IMR-90 (cell line): ENCODE measurements around the gene CLEC2A.

Experiments used
- BHLHE40 ChIP-seq: fragments of 150-350 bp; IDR thresholded peaks from 2 replicates; pipeline ENCODE4 v1.6.1; 2016; ENCODE audit warnings: mild to moderate bottlenecking, low read depth, low read length
- CEBPB ChIP-seq: IDR thresholded peaks from 2 replicates; pipeline ENCODE4 v1.6.1; 2012; ENCODE audit warnings: low read depth, low read length, improper control_type of control experiment
- CTCF ChIP-seq: conservative IDR thresholded peaks from 2 replicates; pipeline ENCODE4 v1.5.1; 2012; ENCODE audit warnings: mild to moderate bottlenecking, low read depth, low read length, improper control_type of control experiment
- FOS ChIP-seq: fragments of 150-350 bp; IDR thresholded peaks from 2 replicates; pipeline ENCODE4 v1.6.1; 2016; ENCODE audit warnings: low read depth, low read length
- MAFK ChIP-seq: IDR thresholded peaks from 2 replicates; pipeline ENCODE4 v1.6.1; 2012; ENCODE audit warnings: low read depth, low read length, improper control_type of control experiment
- MAZ ChIP-seq: IDR thresholded peaks from 2 replicates; pipeline ENCODE4 v1.6.1; 2012; ENCODE audit warnings: low read depth, mild to moderate bottlenecking, low read length, improper control_type of control experiment, moderate library complexity, borderline replicate concordance
- MXI1 ChIP-seq: IDR thresholded peaks from 2 replicates; pipeline ENCODE4 v1.6.1; 2012; ENCODE audit warnings: low read depth, mild to moderate bottlenecking, low read length, moderate library complexity, borderline replicate concordance
- POLR2A ChIP-seq: IDR thresholded peaks from 2 replicates; pipeline ENCODE4 v1.6.1; 2012; ENCODE audit warnings: mild to moderate bottlenecking, low read depth, low read length
- RAD21 ChIP-seq: IDR thresholded peaks from 2 replicates; pipeline ENCODE4 v1.6.1; 2012; ENCODE audit warnings: low read length, improper control_type of control experiment
- RCOR1 ChIP-seq: IDR thresholded peaks from 2 replicates; pipeline ENCODE4 v1.6.1; 2012; ENCODE audit warnings: mild to moderate bottlenecking, low read length, improper control_type of control experiment; ENCODE audit not compliant: insufficient replicate concordance
- RFX5 ChIP-seq: IDR thresholded peaks from 2 replicates; pipeline ENCODE4 v1.8.0; 2012; ENCODE audit warnings: low read depth, mild to moderate bottlenecking, low read length, moderate library complexity
- SMC3 ChIP-seq: fragments of 150-350 bp; IDR thresholded peaks from 2 replicates; pipeline ENCODE4 v1.6.1; 2016; ENCODE audit warnings: low read depth, mild to moderate bottlenecking, antibody characterized with exemption, low read length, moderate library complexity
- USF2 ChIP-seq: fragments of 150-350 bp; IDR thresholded peaks from 2 replicates; pipeline ENCODE4 v1.6.1; 2017; ENCODE audit warnings: mild to moderate bottlenecking, antibody characterized with exemption, low read length, low read depth

GRCh38 chr12:9980126-9980525 lies 48.0 kb upstream of the CLEC2A start:
- TF ChIP-seq CTCF (no peak), MXI1 (no peak), POLR2A (no peak), RAD21 (no peak), RFX5 (no peak), CEBPB (no peak), RCOR1 (no peak), FOS (no peak), BHLHE40 (no peak), SMC3 (no peak), MAFK (no peak), USF2 (no peak), MAZ (no peak)
